Measurements from ENCODE around the gene IGSF23. TPM values are rescaled to one million over a fixed set of nuclear protein-coding genes. Genes with fewer than 3 reads are reported as not detected.
"Not testable (repeated sequence)": the region's sequence is repeated elsewhere in the genome, so short reads cannot be mapped to it uniquely, and the experiment has no call there.

The IGSF23 gene
- total RNA-seq, 4 donors from 2014 or later, result not detected

DNA sequence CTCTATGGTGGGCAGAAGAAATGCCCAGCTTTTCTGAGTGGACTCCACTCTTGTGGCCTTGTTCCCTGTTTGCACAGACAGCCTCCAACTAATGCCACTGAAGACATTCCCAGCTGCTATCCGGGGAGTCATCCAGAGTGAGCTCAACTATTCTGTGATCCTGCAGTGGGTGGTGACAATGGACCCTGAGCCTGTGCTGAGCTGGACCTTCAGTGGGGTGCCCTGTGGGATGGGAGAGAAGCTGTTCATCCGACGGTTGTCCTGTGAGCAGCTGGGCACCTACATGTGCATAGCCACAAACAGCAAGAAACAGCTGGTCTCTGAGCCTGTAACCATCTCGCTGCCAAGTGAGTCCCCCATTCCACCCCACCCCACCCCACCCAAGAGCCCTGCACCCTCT is 10.3 kb downstream of the IGSF23 start:
- no peak for DNase-seq (ENCODE audit: low spot score)
- TF ChIP-seq CTCF (IDR thresholded peaks at IDR 0.05), result no peak
- no peak for ATAC-seq (ENCODE audit: low FRiP score)

GRCh38 chr19:44624840-44625354 is 11.5 kb downstream of the IGSF23 start:
- ATAC-seq (ENCODE audit: low FRiP score) (no peak), DNase-seq (ENCODE audit: low spot score) (no peak)
- no peak for TF ChIP-seq CTCF (IDR thresholded peaks at IDR 0.05)

DNA sequence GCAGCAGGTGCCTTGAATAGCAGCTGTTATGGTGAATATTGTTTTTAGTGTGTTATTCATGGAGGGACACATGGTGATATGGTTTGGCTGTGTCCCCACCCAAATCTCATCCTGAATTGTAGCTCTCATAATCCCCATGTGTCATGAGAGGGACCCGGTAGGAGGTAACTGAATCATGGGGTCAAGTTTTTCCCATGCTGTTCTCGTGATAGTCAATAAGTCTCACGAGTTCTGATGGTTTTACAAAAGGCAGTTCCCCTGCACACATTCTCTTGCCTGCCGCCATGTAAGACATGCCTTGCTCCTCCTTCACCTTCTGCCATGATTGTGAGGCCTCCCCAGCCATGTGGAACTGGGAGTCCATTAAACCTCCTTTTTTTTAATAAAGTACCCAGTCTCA is 12.3 kb downstream of the IGSF23 start:
- DNase-seq (ENCODE audit: low spot score); ATAC-seq (ENCODE audit: low FRiP score): not testable (repeated sequence)

DNA sequence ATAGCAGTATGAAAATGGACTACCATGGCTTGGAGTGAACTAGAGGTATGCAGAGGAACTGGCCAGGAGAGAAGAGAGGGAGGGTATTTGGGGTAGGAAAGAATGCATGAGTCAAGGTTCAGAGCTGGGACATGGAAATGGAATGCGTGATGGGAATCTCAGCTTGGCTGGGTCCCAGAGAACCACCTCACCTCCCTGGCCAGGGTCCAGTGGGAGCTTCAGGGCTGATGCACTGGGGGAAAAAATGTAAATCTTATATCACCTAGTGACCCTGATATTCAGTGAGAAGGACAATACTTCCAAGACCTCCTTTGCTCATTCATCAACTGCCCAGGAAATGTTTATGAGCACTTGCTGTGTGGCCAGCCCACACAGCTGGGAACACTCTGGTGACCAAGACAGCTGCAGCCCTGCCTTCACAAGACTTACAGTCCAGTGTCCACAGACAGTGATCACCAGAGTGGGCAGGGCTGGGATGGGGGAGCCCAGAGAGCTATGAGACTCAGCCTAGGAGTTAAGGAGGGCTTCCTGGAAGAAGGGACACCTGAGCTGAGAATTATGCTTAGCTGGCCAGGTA is 12.8 kb downstream of the IGSF23 start:
- no peak for TF ChIP-seq CTCF (IDR thresholded peaks at IDR 0.05)
- DNase-seq (ENCODE audit: low spot score), result no peak
- peak; percentile 68 for ATAC-seq (ENCODE audit: low FRiP score)

GRCh38 chr19:44627631-44628030 is 14.3 kb downstream of the IGSF23 start:
- DNase-seq (ENCODE audit: low spot score) (no peak), ATAC-seq (ENCODE audit: low FRiP score) (no peak)
- no peak for TF ChIP-seq CTCF (IDR thresholded peaks at IDR 0.05)

GRCh38 chr19:44628793-44629192 is 15.4 kb downstream of the IGSF23 start:
- no peak for TF ChIP-seq CTCF (IDR thresholded peaks at IDR 0.05)
- DNase-seq (ENCODE audit: low spot score), result no peak
- no peak for ATAC-seq (ENCODE audit: low FRiP score)

- not testable (repeated sequence) for ATAC-seq (ENCODE audit: low FRiP score); DNase-seq (ENCODE audit: low spot score)
Observed at GRCh38 chr19:44631611-44632010, 18.2 kb downstream of the IGSF23 start.

GRCh38 chr19:44634058-44634457 is 20.7 kb downstream of the IGSF23 start:
- DNase-seq (ENCODE audit: low spot score); ATAC-seq (ENCODE audit: low FRiP score): not testable (repeated sequence)

DNA sequence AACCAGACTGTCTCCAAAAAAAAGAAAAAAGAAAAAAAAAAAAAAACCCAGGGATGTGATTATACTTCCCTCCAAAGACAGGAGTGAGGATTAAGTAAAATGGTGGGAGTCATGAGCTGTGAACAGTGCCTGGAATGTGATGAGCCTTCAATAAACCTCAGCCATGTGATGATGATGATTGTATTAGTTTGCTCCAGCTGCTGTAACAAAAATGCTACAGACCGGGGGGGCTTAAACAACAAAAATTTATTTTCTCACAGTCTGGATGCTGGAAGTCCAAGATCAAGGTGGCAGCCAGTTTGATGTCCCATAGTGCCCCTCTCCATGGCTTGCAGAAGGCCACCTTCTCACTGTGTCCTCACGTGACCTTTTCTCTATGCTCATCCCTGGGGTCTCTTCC is 21.4 kb downstream of the IGSF23 start:
- no peak for TF ChIP-seq CTCF (IDR thresholded peaks at IDR 0.05)
- ATAC-seq (ENCODE audit: low FRiP score), result no peak
- DNase-seq (ENCODE audit: low spot score), result no peak

All from omental fat pad (tissue), 4 donors.